ENCODE measurements around the gene BCL6. TPM values are rescaled to one million over a fixed set of nuclear protein-coding genes. Genes with fewer than 3 reads are reported as not detected.

The BCL6 gene
- total RNA-seq, 2 experiments from 2014 or later, result 65.6 to 256 TPM

DNA sequence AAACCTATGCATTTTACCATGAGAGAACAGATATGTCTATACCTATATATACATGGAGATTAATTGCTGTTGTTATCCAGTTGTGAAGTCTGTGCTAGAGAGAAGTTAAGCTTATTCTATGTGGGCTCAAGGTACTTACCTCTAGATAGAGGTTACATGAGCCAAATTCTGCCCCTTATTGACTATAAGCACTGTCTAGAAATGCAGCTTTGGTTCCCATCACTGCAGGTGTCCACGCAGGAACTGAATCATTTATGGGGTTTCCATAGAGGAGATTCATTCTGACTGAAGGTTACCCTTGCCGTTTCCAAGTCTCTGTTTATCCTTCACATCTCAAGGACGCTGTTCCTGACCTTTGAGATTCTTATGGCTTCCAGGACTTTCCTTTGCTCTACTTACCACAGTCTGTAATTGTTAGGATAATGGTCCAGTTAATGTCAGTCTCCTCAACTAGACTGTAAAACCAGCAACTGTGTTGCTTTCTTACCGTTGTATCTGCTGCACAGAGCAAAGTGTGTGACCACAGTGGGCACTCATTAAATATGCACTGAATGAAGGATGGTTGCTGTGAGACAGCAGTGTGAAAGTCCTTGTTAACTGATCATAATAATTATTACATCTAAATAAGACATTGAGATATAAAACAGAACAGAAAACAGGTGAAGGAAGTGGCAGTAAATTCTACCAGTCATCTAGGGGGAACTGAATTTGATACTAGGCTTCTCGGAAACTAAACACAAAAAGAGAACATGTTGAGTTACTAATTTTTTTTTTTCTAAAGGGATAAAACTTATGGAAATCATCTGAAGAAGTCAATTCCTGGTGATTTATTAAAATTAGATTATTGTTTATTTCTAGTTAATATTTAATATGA lies 44.0 kb upstream of the BCL6 start:
- BruUV-seq (replicated peaks), result no TSS peak
- H3K36me3 ChIP-seq (ENCODE audit: insufficient read depth, low read length), result no peaks in the 10 kb centered on the region
- 0 out of 2 replicates have a peak overlapping the region, but pooled peaks have one; percentile 2 for H3K4me2 ChIP-seq (ENCODE audit: low read length)
- H2AFZ ChIP-seq (ENCODE audit: low read length), result peak overlapping the region; percentile 33; the same call in 1 of the 2 replicates
- H3K27ac ChIP-seq (ENCODE audit: low read depth, low read length, poor library complexity, severe bottlenecking), result no peak overlapping the region
- ChIA-PET CTCF (ENCODE audit: unreplicated experiment) (no interaction called here), POLR2A (interaction anchor here (0.5 to 1.3 kb wide), 8 partner anchors 10 to 1108 kb away, joined by 3 to 9 read pairs (median 3); no protein-coding TSS in a partner anchor)
- no peaks in the 10 kb centered on the region for H3K9me3 ChIP-seq (ENCODE audit: low read length)
- H3K9me2 ChIP-seq (ENCODE audit: insufficient read depth, low read length), result no peaks in the 10 kb centered on the region
- DNase-seq (ENCODE audit: low spot score), result peak; percentile 19
- no peak for TF ChIP-seq EZH2phosphoT487 (IDR thresholded peaks at IDR 0.05; ENCODE audit: borderline replicate concordance, low read depth, low read length)
- TF ChIP-seq, protein P1, sequence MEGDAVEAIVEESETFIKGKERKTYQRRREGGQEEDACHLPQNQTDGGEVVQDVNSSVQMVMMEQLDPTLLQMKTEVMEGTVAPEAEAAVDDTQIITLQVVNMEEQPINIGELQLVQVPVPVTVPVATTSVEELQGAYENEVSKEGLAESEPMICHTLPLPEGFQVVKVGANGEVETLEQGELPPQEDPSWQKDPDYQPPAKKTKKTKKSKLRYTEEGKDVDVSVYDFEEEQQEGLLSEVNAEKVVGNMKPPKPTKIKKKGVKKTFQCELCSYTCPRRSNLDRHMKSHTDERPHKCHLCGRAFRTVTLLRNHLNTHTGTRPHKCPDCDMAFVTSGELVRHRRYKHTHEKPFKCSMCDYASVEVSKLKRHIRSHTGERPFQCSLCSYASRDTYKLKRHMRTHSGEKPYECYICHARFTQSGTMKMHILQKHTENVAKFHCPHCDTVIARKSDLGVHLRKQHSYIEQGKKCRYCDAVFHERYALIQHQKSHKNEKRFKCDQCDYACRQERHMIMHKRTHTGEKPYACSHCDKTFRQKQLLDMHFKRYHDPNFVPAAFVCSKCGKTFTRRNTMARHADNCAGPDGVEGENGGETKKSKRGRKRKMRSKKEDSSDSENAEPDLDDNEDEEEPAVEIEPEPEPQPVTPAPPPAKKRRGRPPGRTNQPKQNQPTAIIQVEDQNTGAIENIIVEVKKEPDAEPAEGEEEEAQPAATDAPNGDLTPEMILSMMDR (conservative IDR thresholded peaks at IDR 0.05; ENCODE audit: low read length), result no peak
- no peak overlapping the region for H3K4me3 ChIP-seq (ENCODE audit: low read depth, low read length, poor library complexity, severe bottlenecking)
- intact Hi-C loops (cut with micrococcal nuclease; ENCODE audit: unreplicated experiment), result no loop called here
- H3K4me1 ChIP-seq (ENCODE audit: insufficient read depth, low read length, poor library complexity, severe bottlenecking), result peaks cover 14% of the 10 kb centered on the region
- no peaks in the 10 kb centered on the region for H4K20me1 ChIP-seq (ENCODE audit: insufficient read depth, low read length)
- no peaks in the 10 kb centered on the region for H3K79me2 ChIP-seq (ENCODE audit: insufficient read depth, low read depth, low read length)

DNA sequence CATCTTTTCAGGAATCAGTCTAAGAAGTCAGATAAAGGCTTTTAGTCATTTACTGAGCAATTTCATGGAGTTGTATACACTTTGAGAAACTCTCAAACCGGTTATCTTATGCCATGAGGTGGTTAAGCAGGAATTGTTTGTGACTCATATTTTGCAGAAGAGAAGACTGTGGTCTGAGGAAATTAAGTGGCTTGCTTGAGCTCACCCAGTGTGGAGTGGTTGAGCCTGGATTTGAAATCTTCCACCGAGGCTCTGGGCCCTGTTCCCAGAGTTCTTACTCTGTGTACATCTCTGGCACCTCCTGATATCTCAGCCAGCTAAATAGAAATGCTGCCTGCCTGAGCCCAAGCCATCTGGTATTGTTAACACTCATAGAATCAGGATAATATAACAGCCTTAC lies 37.8 kb upstream of the BCL6 start:
- Histone ChIP-seq H2AFZ (ENCODE audit: low read length) (no peak overlapping the region), H3K27ac (ENCODE audit: low read depth, low read length, poor library complexity, severe bottlenecking) (no peak overlapping the region), H4K20me1 (ENCODE audit: insufficient read depth, low read length) (no peaks in the 10 kb centered on the region), H3K9me2 (ENCODE audit: insufficient read depth, low read length) (no peaks in the 10 kb centered on the region), H3K4me2 (ENCODE audit: low read length) (no peak overlapping the region), H3K79me2 (ENCODE audit: insufficient read depth, low read depth, low read length) (no peaks in the 10 kb centered on the region), H3K36me3 (ENCODE audit: insufficient read depth, low read length) (no peaks in the 10 kb centered on the region), H3K9me3 (ENCODE audit: low read length) (no peaks in the 10 kb centered on the region), H3K4me1 (ENCODE audit: insufficient read depth, low read length, poor library complexity, severe bottlenecking) (no peaks in the 10 kb centered on the region), H3K4me3 (ENCODE audit: low read depth, low read length, poor library complexity, severe bottlenecking) (no peak overlapping the region)
- CTCF ChIA-PET (ENCODE audit: unreplicated experiment), result interaction anchor here (1.2 kb wide), 1 partner anchor 17 kb away, joined by 3 read pairs; no protein-coding TSS in a partner anchor
- POLR2A ChIA-PET, result interaction anchor here (0.6 kb wide), 2 partner anchors 17 to 650 kb away, joined by 3 read pairs; no protein-coding TSS in a partner anchor
- intact Hi-C loops (cut with micrococcal nuclease; ENCODE audit: unreplicated experiment), result no loop called here
- no peak for DNase-seq (ENCODE audit: low spot score)
- TF ChIP-seq, protein P1 (conservative IDR thresholded peaks at IDR 0.05; ENCODE audit: low read length), result no peak
- BruUV-seq (replicated peaks), result no TSS peak

DNA sequence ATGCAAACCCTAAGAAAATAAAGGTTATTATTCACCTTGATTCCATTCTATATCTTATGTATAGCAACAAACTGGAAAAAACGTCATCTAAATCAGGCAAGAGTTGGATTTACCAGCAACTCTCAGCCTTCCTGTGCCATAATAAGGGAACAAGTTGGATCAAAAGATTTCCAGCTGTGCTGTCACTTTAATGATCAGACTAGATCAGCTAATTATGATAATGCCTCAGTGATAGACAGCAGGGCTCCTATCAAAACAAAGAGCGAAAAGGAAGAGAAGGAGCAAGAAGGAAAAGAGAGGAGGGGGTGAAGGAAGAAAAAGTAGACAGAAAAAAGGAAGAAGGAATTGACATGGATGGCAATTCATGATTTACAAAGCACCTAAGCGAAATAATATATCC lies 36.7 kb upstream of the BCL6 start:
- POLR2A ChIA-PET, result interaction anchor here (0.6 to 1.6 kb wide), 2 partner anchors 78 to 95 kb away, joined by 3 read pairs; no protein-coding TSS in a partner anchor
- intact Hi-C loops (cut with micrococcal nuclease; ENCODE audit: unreplicated experiment), result no loop called here

More for the DNA sequence above, 36.7 kb upstream of the BCL6 start:
- no peaks in the 10 kb centered on the region for H4K20me1 ChIP-seq (ENCODE audit: insufficient read depth, low read length)
- H2AFZ ChIP-seq (ENCODE audit: low read length), result no peak overlapping the region
- TF ChIP-seq, protein P1 (conservative IDR thresholded peaks at IDR 0.05; ENCODE audit: low read length), result no peak
- TF ChIP-seq EZH2phosphoT487 (IDR thresholded peaks at IDR 0.05; ENCODE audit: borderline replicate concordance, low read depth, low read length), result no peak
- H3K9me3 ChIP-seq (ENCODE audit: low read length), result no peaks in the 10 kb centered on the region
- H3K4me2 ChIP-seq (ENCODE audit: low read length), result no peak overlapping the region
- H3K4me3 ChIP-seq (ENCODE audit: low read depth, low read length, poor library complexity, severe bottlenecking), result no peak overlapping the region
- H3K27ac ChIP-seq (ENCODE audit: low read depth, low read length, poor library complexity, severe bottlenecking), result no peak overlapping the region
- no peaks in the 10 kb centered on the region for H3K79me2 ChIP-seq (ENCODE audit: insufficient read depth, low read depth, low read length)
- CTCF ChIA-PET (ENCODE audit: unreplicated experiment), result no interaction called here
- BruUV-seq (replicated peaks), result no TSS peak
- H3K36me3 ChIP-seq (ENCODE audit: insufficient read depth, low read length), result no peaks in the 10 kb centered on the region
- no peak for DNase-seq (ENCODE audit: low spot score)
- H3K4me1 ChIP-seq (ENCODE audit: insufficient read depth, low read length, poor library complexity, severe bottlenecking), result peaks cover 10% of the 10 kb centered on the region
- no peaks in the 10 kb centered on the region for H3K9me2 ChIP-seq (ENCODE audit: insufficient read depth, low read length)

Measured in OCI-LY7 (cell line).